HPDE6-E6E7 (cell line): ENCODE results near the gene ARID1B.

Experiments
- DNase-seq: peaks from one replicate; pipeline ENCODE4 v3.0.0; 2011; ENCODE audit warnings: missing footprints; ENCODE audit errors: extremely low spot score

The ARID1B gene

GRCh38 chr6:157152556-157152955, 375.4 kb downstream of the ARID1B start:
- DNase-seq: no peak

- DNase-seq: no peak
These were observed 378.6 kb downstream of the ARID1B start for GRCh38 chr6:157155804-157156203.

- no peak for DNase-seq
These were observed 380.1 kb downstream of the ARID1B start for GRCh38 chr6:157157258-157157657.

GRCh38 chr6:157158456-157158855, 381.3 kb downstream of the ARID1B start:
- DNase-seq: no peak

- no peak for DNase-seq
These were observed 381.7 kb downstream of the ARID1B start for GRCh38 chr6:157158897-157159296.

GRCh38 chr6:157159348-157159747, 382.2 kb downstream of the ARID1B start:
- no peak for DNase-seq

GRCh38 chr6:157161912-157162311, 384.7 kb downstream of the ARID1B start:
- DNase-seq: no peak

- no peak for DNase-seq
These were observed 385.7 kb downstream of the ARID1B start for GRCh38 chr6:157162766-157163433.

- DNase-seq: no peak
These were observed 386.4 kb downstream of the ARID1B start for GRCh38 chr6:157163434-157164159.

GRCh38 chr6:157164972-157165371, 387.8 kb downstream of the ARID1B start:
- DNase-seq: no peak

GRCh38 chr6:157166784-157167183, 389.6 kb downstream of the ARID1B start:
- no peak for DNase-seq

GRCh38 chr6:157167837-157168236, 390.7 kb downstream of the ARID1B start:
- no peak for DNase-seq

- no peak for DNase-seq
These were observed 391.3 kb downstream of the ARID1B start for GRCh38 chr6:157168471-157168870.

GRCh38 chr6:157169226-157169625, 392.0 kb downstream of the ARID1B start:
- no peak for DNase-seq

GRCh38 chr6:157169656-157170055, 392.5 kb downstream of the ARID1B start:
- no peak for DNase-seq

- DNase-seq: no peak
These were observed 393.4 kb downstream of the ARID1B start for GRCh38 chr6:157170535-157170934.

GRCh38 chr6:157171801-157172200, 394.6 kb downstream of the ARID1B start:
- DNase-seq: no peak

GRCh38 chr6:157172231-157172701, 395.1 kb downstream of the ARID1B start:
- no peak for DNase-seq

- no peak for DNase-seq
These were observed 395.8 kb downstream of the ARID1B start for GRCh38 chr6:157172830-157173536.

- DNase-seq: no peak
These were observed 396.6 kb downstream of the ARID1B start for GRCh38 chr6:157173776-157174175.

- DNase-seq: no peak
These were observed 397.6 kb downstream of the ARID1B start for GRCh38 chr6:157174731-157175130.

GRCh38 chr6:157177731-157178336, 400.7 kb downstream of the ARID1B start:
- no peak for DNase-seq
